GM19099 (cell line): ENCODE measurements around the gene REG3G.

Experiments used
- POLR2A ChIP-seq: IDR thresholded peaks from 3 replicates; pipeline ENCODE4 v1.6.1; 2011; ENCODE audit warnings: low read depth; ENCODE audit not compliant: insufficient read length; ENCODE audit errors: extremely low read depth

The REG3G gene

GRCh38 chr2:79004680-79005079 is 20.8 kb upstream of the REG3G start:
- TF ChIP-seq POLR2A: no peak

- TF ChIP-seq POLR2A: no peak
Measured at GRCh38 chr2:79005216-79005615, 20.3 kb upstream of the REG3G start.

- no peak for TF ChIP-seq POLR2A
Measured at GRCh38 chr2:79009388-79009787, 16.1 kb upstream of the REG3G start.

DNA sequence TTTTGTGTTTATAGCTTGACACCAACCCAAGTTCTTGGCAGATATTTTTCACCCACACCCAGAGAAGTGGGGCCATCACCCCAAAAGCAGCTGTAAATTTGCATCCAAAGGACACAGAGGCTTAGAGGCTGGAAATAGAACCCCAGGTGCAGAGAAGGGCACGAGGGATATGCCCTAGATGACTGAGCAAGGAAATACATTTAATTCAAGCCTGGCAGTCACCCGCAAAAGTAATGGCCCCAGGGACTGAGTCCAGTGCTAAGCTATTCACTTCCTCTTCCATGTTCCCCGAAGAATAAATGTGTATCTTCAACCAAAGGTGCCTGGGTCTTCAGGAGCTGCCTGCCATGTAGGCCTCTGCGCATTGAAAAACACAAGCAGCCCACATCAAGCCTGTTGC is 14.0 kb upstream of the REG3G start:
- TF ChIP-seq POLR2A: no peak

DNA sequence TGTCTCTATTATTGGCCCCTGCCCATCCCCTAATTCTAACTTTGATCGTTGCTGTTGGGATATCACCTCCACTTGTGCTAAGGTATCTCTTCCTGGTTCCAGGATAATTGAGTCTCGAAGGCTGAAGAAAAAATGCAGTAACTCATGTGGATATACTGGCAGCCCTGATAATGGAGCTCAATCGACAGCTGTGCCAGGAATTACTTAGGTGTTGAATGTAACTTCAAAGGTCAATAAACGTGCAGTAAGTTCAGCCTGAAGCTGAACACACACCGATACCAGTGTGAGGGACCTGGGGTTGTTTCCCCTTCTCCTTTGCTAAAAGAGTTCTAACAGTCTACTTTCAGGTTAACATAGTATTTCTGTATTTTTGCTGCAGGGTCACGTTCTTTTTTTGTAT is 11.9 kb upstream of the REG3G start:
- no peak for TF ChIP-seq POLR2A

DNA sequence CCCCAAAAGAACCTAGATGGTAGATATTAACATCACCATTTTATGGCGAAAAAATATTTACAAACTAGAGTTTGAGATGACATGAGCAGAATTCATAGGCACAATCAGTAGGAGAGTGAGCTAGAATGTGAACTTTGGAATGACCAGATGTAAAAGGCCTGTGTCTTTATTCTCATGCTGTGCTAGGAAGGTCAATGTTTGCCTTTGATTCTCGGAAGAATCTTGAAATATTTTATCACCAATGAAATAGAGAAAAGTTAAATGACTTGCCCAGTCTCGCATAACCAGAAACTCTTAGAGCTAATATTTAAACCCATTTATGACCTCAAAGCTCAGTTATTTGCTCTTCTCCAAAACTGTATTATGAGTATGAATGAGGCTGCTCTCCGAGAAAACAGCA is 9.2 kb upstream of the REG3G start:
- TF ChIP-seq POLR2A: no peak

DNA sequence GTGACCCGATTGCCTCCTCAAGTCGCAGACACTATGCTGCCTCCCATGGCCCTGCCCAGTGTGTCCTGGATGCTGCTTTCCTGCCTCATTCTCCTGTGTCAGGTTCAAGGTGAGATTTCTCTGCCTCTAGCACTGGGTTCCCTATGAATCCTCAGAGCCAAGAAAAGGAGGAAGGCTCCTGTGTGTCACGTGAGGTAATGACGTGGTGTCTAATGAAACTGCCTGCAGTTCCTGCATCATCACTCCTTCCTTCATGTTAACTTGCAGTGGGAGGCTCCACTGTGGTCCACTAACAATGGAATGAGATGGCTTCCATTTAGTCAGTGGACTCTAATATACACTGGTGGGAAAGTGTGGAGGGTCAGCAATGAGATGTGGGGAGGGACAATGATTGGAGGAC is 559 bp downstream of the REG3G start:
- TF ChIP-seq POLR2A: no peak

GRCh38 chr2:79039944-79040343 is 14.4 kb downstream of the REG3G start:
- no peak for TF ChIP-seq POLR2A

DNA sequence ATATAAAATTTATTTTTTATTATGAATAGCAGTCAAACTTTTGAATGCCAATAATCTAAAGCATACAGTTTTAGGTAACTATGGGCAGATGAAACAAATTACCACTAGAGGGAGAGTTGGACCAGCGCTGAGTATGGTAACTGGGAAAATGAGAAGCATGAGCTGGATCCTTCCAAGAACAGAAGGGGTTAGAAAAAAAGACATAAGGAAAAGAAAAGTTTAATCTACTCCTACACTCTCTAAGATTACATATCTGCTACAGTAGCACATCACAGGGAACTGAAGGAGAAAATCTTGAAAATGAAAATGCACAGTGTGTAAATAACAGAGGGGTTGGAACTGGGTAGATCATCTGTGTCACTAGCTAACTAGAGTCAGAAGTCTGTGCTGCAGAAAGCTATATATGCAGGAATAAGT is 15.5 kb downstream of the REG3G start:
- TF ChIP-seq POLR2A: no peak

- no peak for TF ChIP-seq POLR2A
Measured at GRCh38 chr2:79065201-79065600, 39.7 kb downstream of the REG3G start.

DNA sequence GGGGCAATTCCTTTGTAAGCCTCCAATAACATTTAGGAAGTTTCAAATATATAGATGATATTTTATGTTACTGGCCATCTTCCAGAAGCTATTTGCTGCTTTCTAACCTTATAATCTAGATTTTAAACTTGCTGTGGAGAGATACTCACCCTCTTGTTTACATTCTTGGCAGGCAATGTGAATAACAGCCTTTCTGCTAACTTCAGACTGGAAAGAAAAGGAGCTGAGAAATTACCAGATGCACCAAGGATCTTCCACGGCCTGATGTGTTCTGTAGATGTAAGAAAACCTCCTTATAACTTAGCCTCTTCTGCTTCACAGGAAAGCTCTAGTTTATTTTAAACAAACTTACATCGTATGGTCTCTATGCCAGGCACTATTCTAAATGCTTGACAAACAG is 45.6 kb downstream of the REG3G start:
- TF ChIP-seq POLR2A: no peak
